Activated T-cell treated with anti-CD3 and anti-CD28 coated beads for 1 hour (primary cell): ENCODE measurements around the gene DNAJA2.
A peak's percentile ranks its signal among the peaks of the same experiment; 100 is the strongest.

Experiments used
- DNase-seq: peaks from one replicate; pipeline ENCODE4 v3.0.0-alpha.2; 2020; ENCODE audit warnings: low read depth

The DNAJA2 gene

GRCh38 chr16:46926470-46927225 is 46.8 kb downstream of the DNAJA2 start:
- DNase-seq, result no peak

- no peak for DNase-seq
Observed at GRCh38 chr16:46924402-46924801, 49.1 kb downstream of the DNAJA2 start.

- DNase-seq, result no peak
Observed at GRCh38 chr16:46923513-46924295, 49.8 kb downstream of the DNAJA2 start.

GRCh38 chr16:46922239-46922638 is 51.2 kb downstream of the DNAJA2 start:
- no peak for DNase-seq

- no peak for DNase-seq
Observed at GRCh38 chr16:46920402-46921068, 52.9 kb downstream of the DNAJA2 start.

GRCh38 chr16:46918905-46919792 is 54.3 kb downstream of the DNAJA2 start:
- DNase-seq, result no peak

GRCh38 chr16:46918400-46918799 is 55.1 kb downstream of the DNAJA2 start:
- no peak for DNase-seq

- DNase-seq, result no peak
Observed at GRCh38 chr16:46916980-46917379, 56.5 kb downstream of the DNAJA2 start.

GRCh38 chr16:46915483-46916025 is 57.9 kb downstream of the DNAJA2 start:
- DNase-seq, result no peak

GRCh38 chr16:46914556-46915201 is 58.8 kb downstream of the DNAJA2 start:
- DNase-seq, result no peak

GRCh38 chr16:46911650-46912049 is 61.8 kb downstream of the DNAJA2 start:
- no peak for DNase-seq

- DNase-seq, result no peak
Observed at GRCh38 chr16:46911038-46911437, 62.4 kb downstream of the DNAJA2 start.

- DNase-seq, result peak; percentile 59
Observed at GRCh38 chr16:46908540-46909372, 64.7 kb downstream of the DNAJA2 start.

GRCh38 chr16:46907061-46907774 is 66.3 kb downstream of the DNAJA2 start:
- no peak for DNase-seq

GRCh38 chr16:46906360-46907060 is 67.0 kb downstream of the DNAJA2 start:
- no peak for DNase-seq
